ENCODE results near the gene FBP2. TPM values are rescaled to one million over a fixed set of nuclear protein-coding genes. Genes with fewer than 3 reads are reported as not detected.
A peak's percentile ranks its signal among the peaks of the same experiment; 100 is the strongest.

Gene FBP2
- total RNA-seq, 1 experiment from 2014 or later = not detected

- no peaks in the 10 kb centered on the region for H3K9me2 ChIP-seq (replicated peaks; ENCODE audit: low read length)
- H3K9ac ChIP-seq (ENCODE audit: low read length) = no peak overlapping the region
- no peak overlapping the region for H2AFZ ChIP-seq (ENCODE audit: low read length)
- H3F3A ChIP-seq (ENCODE audit: low read length, unreplicated experiment) = no peaks in the 10 kb centered on the region
- POLR2A ChIA-PET (ENCODE audit: unreplicated experiment) = no interaction called here
- H3K27me3 ChIP-seq (ENCODE audit: low read length) = no peaks in the 10 kb centered on the region
- peaks cover 35% of the 10 kb centered on the region; the same call in 1 of the 2 replicates for H3K79me2 ChIP-seq (ENCODE audit: low read length)
- H3K4me1 ChIP-seq (ENCODE audit: insufficient read depth, low read length) = peaks cover 10% of the 10 kb centered on the region; the same call in 1 of the 2 replicates
- ATAC-seq (no peak), DNase-seq (no peak)
- CTCF ChIA-PET = no interaction called here
- BruUV-seq (replicated peaks) = no TSS peak
- H3K36me3 ChIP-seq (ENCODE audit: low read depth, low read length) = no peaks in the 10 kb centered on the region
- intact Hi-C loops (cut with micrococcal nuclease) = no loop called here
- H3K4me3 ChIP-seq (ENCODE audit: low read length) = no peak overlapping the region
- no peak overlapping the region for H3K27ac ChIP-seq (ENCODE audit: low read length)
- no peak overlapping the region for H3K4me2 ChIP-seq (ENCODE audit: low read length)
- no peaks in the 10 kb centered on the region for H4K20me1 ChIP-seq (ENCODE audit: low read length)
- no peak for TF ChIP-seq EZH2phosphoT487 (IDR thresholded peaks at IDR 0.05; ENCODE audit: borderline replicate concordance, low read length)
- no peak for TF ChIP-seq EZH2 (IDR thresholded peaks at IDR 0.05; ENCODE audit: low read length, unreplicated experiment)
- TF ChIP-seq CTCF (conservative IDR thresholded peaks at IDR 0.05; ENCODE audit: low read depth, low read length) = no peak
- H3K9me3 ChIP-seq (ENCODE audit: low read length) = no peaks in the 10 kb centered on the region
Observed at GRCh38 chr9:94514722-94515121, 78.9 kb downstream of the FBP2 start.

DNA sequence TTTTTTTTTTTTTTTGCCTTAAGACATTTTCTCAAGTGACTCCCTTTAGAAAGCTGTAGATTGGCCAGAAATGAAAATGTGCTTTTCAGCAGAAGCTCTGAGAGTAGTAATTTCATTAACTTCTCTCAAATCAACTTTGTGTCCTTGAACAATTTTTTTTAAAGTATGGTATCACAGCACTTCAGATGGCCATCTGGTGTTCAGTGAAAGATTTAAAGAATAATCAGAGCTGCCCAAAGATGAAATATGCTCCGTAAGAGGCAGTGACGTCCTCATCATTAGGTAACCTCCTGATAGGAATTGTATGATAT lies 81.7 kb downstream of the FBP2 start:
- Histone ChIP-seq H3K4me3 (ENCODE audit: low read length) (no peak overlapping the region), H3K79me2 (ENCODE audit: low read length) (peaks cover 47% of the 10 kb centered on the region; the same call in 1 of the 2 replicates), H3K36me3 (ENCODE audit: low read depth, low read length) (no peaks in the 10 kb centered on the region), H3K9me2 (replicated peaks; ENCODE audit: low read length) (no peaks in the 10 kb centered on the region), H3K4me2 (ENCODE audit: low read length) (no peak overlapping the region), H3K27ac (ENCODE audit: low read length) (no peak overlapping the region), H3K27me3 (ENCODE audit: low read length) (no peaks in the 10 kb centered on the region), H3K9ac (ENCODE audit: low read length) (no peak overlapping the region), H3K4me1 (ENCODE audit: insufficient read depth, low read length) (peaks cover 10% of the 10 kb centered on the region; the same call in 1 of the 2 replicates), H4K20me1 (ENCODE audit: low read length) (no peaks in the 10 kb centered on the region), H3K9me3 (ENCODE audit: low read length) (no peaks in the 10 kb centered on the region), H2AFZ (ENCODE audit: low read length) (no peak overlapping the region), H3F3A (ENCODE audit: low read length, unreplicated experiment) (no peaks in the 10 kb centered on the region)
- BruUV-seq (replicated peaks) = no TSS peak
- ATAC-seq (no peak), DNase-seq (no peak)
- TF ChIP-seq CTCF (conservative IDR thresholded peaks at IDR 0.05; ENCODE audit: low read depth, low read length) (no peak), EZH2 (IDR thresholded peaks at IDR 0.05; ENCODE audit: low read length, unreplicated experiment) (no peak), EZH2phosphoT487 (IDR thresholded peaks at IDR 0.05; ENCODE audit: borderline replicate concordance, low read length) (no peak)
- ChIA-PET CTCF (no interaction called here), POLR2A (ENCODE audit: unreplicated experiment) (interaction anchor here (0.6 kb wide), 1 partner anchor 43 kb away, joined by 5 read pairs; no protein-coding TSS in a partner anchor)
- intact Hi-C loops (cut with micrococcal nuclease) = no loop called here

DNA sequence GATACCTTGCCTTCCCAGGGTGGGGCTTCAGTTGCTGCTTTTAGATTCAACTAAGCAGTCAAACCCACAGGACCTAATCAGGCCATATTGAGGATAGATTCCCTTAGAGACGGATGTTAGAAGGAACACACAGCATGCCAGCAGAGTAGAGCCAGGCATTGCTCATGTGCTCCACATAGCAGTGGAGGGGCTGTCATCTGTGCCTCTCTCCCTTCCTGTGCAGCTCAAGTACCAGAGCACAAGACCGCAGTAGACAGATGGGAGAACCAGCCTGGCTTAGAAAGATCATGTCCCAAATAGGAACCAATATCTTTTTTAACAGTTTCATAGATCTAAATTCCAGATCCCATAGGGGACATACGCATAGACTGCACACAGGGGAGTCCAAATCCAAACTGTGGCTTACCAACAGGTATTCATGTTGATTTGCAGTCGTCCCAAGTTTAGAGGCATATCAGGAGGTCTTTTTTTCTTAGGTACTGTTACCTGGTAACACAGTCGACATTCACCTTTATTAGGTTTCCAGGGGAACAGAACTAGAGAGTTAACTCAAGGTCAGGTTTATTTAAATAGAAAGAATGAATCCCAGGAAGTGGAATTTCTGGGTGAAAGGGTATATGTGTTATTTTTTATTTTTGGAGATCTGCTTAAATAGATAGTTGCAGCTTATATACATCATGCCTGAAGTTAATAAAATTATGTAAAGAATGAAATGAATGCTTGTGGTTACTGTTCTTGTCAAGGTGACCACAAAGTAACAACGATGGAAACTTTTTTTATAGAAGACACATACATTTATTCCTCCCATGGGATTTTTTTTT lies 82.3 kb downstream of the FBP2 start:
- intact Hi-C loops (cut with micrococcal nuclease) = no loop called here
- Histone ChIP-seq H3K4me3 (ENCODE audit: low read length) (no peak overlapping the region), H3K4me2 (ENCODE audit: low read length) (no peak overlapping the region), H3K36me3 (ENCODE audit: low read depth, low read length) (no peaks in the 10 kb centered on the region), H3K9me3 (ENCODE audit: low read length) (no peaks in the 10 kb centered on the region), H3K4me1 (ENCODE audit: insufficient read depth, low read length) (peaks cover 10% of the 10 kb centered on the region; the same call in 1 of the 2 replicates), H2AFZ (ENCODE audit: low read length) (no peak overlapping the region), H3F3A (ENCODE audit: low read length, unreplicated experiment) (no peaks in the 10 kb centered on the region), H3K27me3 (ENCODE audit: low read length) (no peaks in the 10 kb centered on the region), H3K27ac (ENCODE audit: low read length) (no peak overlapping the region), H3K79me2 (ENCODE audit: low read length) (peaks cover 50% of the 10 kb centered on the region; the same call in 1 of the 2 replicates), H3K9ac (ENCODE audit: low read length) (no peak overlapping the region), H3K9me2 (replicated peaks; ENCODE audit: low read length) (no peaks in the 10 kb centered on the region), H4K20me1 (ENCODE audit: low read length) (no peaks in the 10 kb centered on the region)
- TF ChIP-seq EZH2phosphoT487 (IDR thresholded peaks at IDR 0.05; ENCODE audit: borderline replicate concordance, low read length) (no peak), CTCF (conservative IDR thresholded peaks at IDR 0.05; ENCODE audit: low read depth, low read length) (no peak), EZH2 (IDR thresholded peaks at IDR 0.05; ENCODE audit: low read length, unreplicated experiment) (no peak)
- peak; percentile 19 for DNase-seq
- no TSS peak for BruUV-seq (replicated peaks)
- ChIA-PET CTCF (no interaction called here), POLR2A (ENCODE audit: unreplicated experiment) (interaction anchor here (0.6 kb wide), 1 partner anchor 43 kb away, joined by 5 read pairs; no protein-coding TSS in a partner anchor)
- ATAC-seq = peak; percentile 57; the same call in 1 of the 2 replicates
